Stimulated activated CD8-positive, alpha-beta memory T cell treated with anti-CD3 and anti-CD28 coated beads, Interleukin-4, amount 100 ng/mL, for 24 hours (primary cell): ENCODE results near the gene NOTO.

Experiments
- DNase-seq: peaks from one replicate; pipeline ENCODE4 v3.0.0-alpha.2; 2020; ENCODE audit warnings: low read depth

The NOTO gene

DNA sequence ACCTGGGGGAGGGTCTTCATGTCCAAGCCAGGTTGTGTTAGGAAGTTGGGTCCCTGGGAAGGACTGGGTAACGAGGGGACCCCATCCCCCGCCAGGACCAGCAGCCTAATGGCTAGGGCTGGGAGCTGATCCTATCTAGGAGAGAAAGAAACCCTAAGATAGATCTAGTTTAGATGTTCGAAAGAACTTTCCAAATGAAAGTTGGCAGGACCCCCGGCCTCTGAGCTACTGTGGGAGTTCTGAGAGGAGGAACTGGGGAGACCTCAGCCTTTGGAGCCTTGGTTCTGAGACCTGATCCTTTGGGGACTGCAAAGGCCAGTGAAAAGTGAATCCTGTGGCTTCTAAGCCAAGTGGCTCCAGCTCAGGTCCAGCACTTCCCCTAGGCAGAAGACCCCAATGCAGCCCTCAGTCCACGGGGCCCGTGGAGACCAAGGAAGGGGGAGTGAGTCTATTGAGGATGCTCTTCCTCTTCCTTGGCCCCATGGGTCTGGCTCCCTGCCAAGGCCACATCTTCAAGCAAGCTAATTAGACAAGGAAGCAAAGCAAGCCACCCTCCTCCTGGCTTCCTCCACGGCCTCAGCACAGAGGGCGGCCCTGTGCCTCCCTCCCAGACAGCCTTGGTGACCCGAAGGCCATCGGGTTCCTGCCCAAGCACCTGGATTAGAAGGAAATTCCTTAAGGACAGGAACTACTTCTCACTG lies 55.2 kb downstream of the NOTO start:
- DNase-seq, result no peak

GRCh38 chr2:73258186-73258912 lies 56.0 kb downstream of the NOTO start:
- DNase-seq, result no peak

- no peak for DNase-seq
Observed at GRCh38 chr2:73258913-73259215, 56.5 kb downstream of the NOTO start.

- DNase-seq, result no peak
Observed at GRCh38 chr2:73259276-73259675, 56.9 kb downstream of the NOTO start.

- DNase-seq, result no peak
Observed at GRCh38 chr2:73259704-73260337, 57.4 kb downstream of the NOTO start.

DNA sequence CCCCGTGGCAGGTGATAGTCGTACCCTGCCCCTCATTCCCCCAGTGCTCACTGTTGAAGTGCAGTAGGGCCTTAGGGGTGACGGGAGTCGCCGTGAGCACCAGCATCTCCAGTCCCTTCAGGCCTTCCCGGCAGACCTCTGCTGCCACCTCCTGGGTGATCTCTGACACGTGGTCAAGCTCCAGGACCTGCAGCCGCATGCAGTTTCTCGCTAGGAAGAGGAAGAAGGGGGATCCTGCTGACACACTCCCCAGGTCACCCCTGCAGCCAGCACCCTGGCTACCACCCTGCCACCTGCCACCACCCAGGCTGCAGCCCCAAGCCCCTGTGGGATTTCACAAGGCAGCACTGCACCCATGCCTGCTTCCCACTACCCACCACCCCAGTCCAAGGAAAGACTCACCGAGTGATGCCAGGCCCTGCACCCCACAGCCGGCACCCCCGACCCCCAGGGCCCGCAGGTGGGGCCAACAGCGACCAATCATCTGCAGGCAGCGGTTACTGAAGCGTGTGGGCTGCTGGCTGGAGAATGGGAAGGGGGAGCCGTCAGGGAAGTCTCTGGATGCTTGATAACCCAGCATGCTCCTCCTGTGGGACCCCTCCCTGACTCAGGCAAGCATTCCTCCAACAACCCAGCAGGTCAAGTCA lies 58.1 kb downstream of the NOTO start:
- no peak for DNase-seq
